T-helper 2 cell treated with Interferon-gamma antibody and Interleukin-4, amounts not matched to agents 5 μg/mL and 100 μg/mL, for 36 hours (primary cell): Measurements from ENCODE around the gene IGF2BP3.

Experiments
- DNase-seq: peaks from one replicate; pipeline ENCODE4 v3.0.0; 2021; ENCODE audit warnings: low spot score
- H3K27ac Mint-ChIP-seq: one replicate; pipeline ENCODE4 v1.8.0; 2021; ENCODE audit warnings: mild to moderate bottlenecking, mixed read lengths
- H3K27me3 Mint-ChIP-seq: one replicate; pipeline ENCODE4 v1.8.0; 2021; ENCODE audit warnings: low read depth, mixed read lengths
- H3K36me3 Mint-ChIP-seq: one replicate; pipeline ENCODE4 v1.8.0; 2021; ENCODE audit warnings: low read depth, mixed read lengths
- H3K4me1 Mint-ChIP-seq: one replicate; pipeline ENCODE4 v1.8.0; 2021; ENCODE audit warnings: low read depth, mixed read lengths
- H3K4me3 Mint-ChIP-seq: one replicate; pipeline ENCODE4 v1.8.0; 2022; ENCODE audit warnings: mild to moderate bottlenecking, moderate library complexity, mixed read lengths
- H3K9me3 Mint-ChIP-seq: one replicate; pipeline ENCODE4 v1.8.0; 2021; ENCODE audit warnings: mixed read lengths

The IGF2BP3 gene

DNA sequence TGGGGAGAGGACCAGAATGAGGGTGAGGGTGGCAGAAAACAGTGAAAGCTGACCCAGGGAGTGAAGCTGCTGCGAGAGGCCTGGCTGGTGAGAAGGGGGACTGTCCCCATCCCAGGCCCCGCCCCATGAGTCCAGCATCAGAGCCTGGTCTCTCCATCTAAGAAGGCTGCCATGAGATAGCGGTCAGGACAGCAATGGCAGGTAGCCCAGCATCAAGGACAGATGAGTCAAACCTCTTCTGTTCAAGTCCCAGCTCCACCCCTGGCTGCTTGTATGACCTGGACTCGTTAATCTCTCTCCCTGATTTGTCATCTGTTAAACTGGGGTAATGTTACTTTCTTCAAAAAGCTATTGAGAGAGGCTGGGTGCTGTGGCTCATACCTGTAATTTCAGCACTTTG lies 201.5 kb downstream of the IGF2BP3 start:
- no peak for DNase-seq
- Mint-ChIP-seq H3K27ac (no peak overlapping the region), H3K27me3 (peaks cover 8% of the 10 kb centered on the region), H3K36me3 (no peaks in the 10 kb centered on the region), H3K4me1 (peaks cover 17% of the 10 kb centered on the region), H3K4me3 (no peak overlapping the region), H3K9me3 (no peaks in the 10 kb centered on the region)

DNA sequence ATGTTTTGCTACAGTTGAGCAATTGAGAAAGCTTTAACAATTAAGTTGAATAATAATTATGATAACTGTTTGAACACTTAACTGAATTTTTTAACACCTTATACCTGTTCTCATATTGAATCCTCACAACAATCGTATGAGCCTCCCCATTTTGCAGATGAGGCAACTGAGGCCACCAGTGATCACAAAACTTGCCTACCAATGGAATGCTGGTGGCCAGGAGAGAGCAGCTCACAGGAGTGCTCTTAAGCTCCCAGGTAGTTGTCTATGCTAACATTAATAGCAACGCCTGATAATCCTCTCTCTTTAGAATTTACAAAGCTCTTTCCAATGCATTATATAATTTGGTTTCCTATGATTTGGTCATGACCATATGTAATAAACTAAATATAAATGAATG lies 202.1 kb downstream of the IGF2BP3 start:
- no peak overlapping the region for H3K4me3 Mint-ChIP-seq

DNA sequence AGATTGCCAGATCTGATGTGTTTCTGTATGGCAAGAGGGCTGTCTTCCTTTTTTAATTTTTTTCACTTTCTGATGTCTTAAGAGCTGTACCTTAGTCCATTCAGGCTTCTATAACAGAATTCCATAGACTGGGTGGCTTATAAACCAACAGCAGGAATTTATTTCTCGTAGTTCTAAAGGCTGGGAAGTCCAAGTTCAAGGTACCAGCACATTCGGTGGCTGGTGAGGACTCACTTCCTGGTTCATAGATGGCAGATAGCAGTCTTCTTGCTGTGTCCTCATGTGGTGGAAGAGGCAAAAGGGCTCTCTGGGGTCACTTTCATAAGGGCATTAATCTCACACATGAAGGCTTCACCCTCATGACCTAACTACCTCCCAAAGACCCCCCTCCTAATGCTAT lies 202.9 kb downstream of the IGF2BP3 start:
- no peak for DNase-seq
- peaks cover 6% of the 10 kb centered on the region for H3K4me1 Mint-ChIP-seq
- H3K9me3 Mint-ChIP-seq: no peaks in the 10 kb centered on the region
- H3K36me3 Mint-ChIP-seq: no peaks in the 10 kb centered on the region
- H3K27me3 Mint-ChIP-seq: peaks cover 8% of the 10 kb centered on the region
- no peak overlapping the region for H3K27ac Mint-ChIP-seq
- H3K4me3 Mint-ChIP-seq: no peak overlapping the region

More for the DNA sequence above, 202.1 kb downstream of the IGF2BP3 start:
- no peak for DNase-seq
- no peaks in the 10 kb centered on the region for H3K36me3 Mint-ChIP-seq
- no peak overlapping the region for H3K27ac Mint-ChIP-seq
- H3K9me3 Mint-ChIP-seq: no peaks in the 10 kb centered on the region
- H3K27me3 Mint-ChIP-seq: peaks cover 8% of the 10 kb centered on the region
- peaks cover 11% of the 10 kb centered on the region for H3K4me1 Mint-ChIP-seq

DNA sequence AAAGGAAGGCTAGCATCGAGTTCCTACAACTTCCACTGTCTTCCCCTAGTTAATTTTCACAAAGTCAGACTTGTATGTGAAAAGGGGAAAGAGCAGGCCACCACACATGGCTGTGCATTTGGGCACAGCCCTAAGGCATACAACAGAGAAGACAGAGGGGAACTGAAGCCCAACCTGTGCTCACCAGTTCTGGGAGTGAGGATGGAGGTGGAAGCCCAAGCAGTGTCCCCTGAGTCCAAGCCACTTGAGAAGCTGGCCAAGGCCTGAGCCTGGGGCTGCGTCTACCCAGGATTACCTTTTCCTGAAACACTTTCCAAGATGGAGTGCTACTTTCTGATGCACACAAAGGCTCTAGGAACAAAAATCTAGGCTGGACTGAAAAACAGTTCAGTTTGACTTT lies 203.4 kb downstream of the IGF2BP3 start:
- Mint-ChIP-seq H3K4me3 (no peak overlapping the region), H3K4me1 (peaks cover 2% of the 10 kb centered on the region), H3K9me3 (no peaks in the 10 kb centered on the region), H3K36me3 (no peaks in the 10 kb centered on the region), H3K27ac (no peak overlapping the region), H3K27me3 (peaks cover 5% of the 10 kb centered on the region)
- no peak for DNase-seq

DNA sequence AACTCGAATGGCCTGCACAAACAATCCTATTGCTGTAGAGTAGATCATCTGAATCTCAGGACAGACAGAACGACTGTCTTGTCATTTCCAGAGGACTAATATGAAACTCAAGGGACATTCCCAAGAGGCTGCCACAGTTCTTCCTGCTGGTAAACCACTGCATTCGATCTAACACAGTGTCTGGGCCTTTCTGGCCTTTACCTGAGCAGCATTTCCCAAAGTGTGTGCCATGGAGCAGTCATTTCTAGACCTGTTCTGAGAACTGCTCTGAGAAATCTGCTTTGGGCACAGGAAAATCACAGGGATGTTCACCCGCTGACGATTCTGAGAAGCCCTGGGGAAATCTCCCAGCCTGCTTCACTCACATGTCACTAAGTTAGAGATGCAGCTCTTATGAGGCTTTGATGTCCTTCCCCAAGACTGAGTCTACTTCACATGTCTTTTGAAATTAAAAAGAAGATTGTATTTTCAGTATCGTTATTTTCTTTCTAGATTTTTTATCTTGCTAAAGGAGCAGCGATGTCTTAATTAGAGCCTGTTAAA lies 205.3 kb downstream of the IGF2BP3 start:
- no peak for DNase-seq
- Mint-ChIP-seq H3K4me3 (no peak overlapping the region), H3K9me3 (no peaks in the 10 kb centered on the region), H3K4me1 (peaks cover 2% of the 10 kb centered on the region), H3K27me3 (peaks cover 7% of the 10 kb centered on the region), H3K27ac (no peak overlapping the region), H3K36me3 (no peaks in the 10 kb centered on the region)

DNA sequence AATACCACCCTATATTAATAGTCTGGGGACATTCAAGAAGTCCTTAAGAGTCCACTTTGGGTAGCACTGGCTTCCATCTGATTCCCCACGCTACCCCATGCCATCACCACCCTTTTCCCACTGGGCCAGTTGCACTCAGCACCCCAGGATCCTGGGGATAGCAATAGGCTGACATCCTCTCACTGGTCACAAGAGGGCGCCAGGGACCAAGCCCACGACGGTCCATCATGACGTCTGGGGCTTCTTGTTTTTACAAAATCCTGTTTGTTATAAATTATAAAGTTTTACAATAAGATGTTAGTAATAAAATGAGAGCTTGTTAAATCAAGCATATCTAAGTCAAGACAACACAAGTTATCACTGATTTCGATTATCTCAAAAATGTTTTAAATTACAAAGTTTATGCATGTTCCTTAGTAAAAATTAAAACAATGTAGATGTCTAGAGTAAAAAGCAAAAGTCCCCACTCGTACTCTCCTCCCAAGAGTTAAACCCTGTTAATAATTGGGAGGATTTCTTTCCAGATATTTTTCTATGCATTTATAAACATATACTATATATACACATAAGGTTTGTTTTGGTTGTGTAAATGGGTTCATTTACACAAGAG lies 208.3 kb downstream of the IGF2BP3 start:
- DNase-seq: peak; percentile 40
- no peak overlapping the region for H3K4me3 Mint-ChIP-seq
- H3K4me1 Mint-ChIP-seq: peaks cover 2% of the 10 kb centered on the region
- no peaks in the 10 kb centered on the region for H3K36me3 Mint-ChIP-seq
- no peaks in the 10 kb centered on the region for H3K9me3 Mint-ChIP-seq
- peaks cover 20% of the 10 kb centered on the region for H3K27me3 Mint-ChIP-seq
- H3K27ac Mint-ChIP-seq: no peak overlapping the region

DNA sequence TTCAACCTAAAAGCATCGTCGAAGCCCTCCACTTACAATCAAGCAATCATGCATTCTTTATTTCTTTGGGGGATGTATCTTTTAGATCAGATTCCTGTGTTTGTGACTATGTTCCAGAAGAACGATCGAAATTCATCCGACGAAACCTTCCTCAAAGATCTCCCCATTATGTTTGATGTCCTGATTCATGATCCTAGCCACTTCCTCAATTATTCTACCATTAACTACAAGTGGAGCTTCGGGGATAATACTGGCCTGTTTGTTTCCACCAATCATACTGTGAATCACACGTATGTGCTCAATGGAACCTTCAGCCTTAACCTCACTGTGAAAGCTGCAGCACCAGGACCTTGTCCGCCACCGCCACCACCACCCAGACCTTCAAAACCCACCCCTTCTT lies 209.9 kb downstream of the IGF2BP3 start:
- Mint-ChIP-seq H3K9me3 (no peaks in the 10 kb centered on the region), H3K36me3 (no peaks in the 10 kb centered on the region), H3K27me3 (peaks cover 33% of the 10 kb centered on the region), H3K27ac (no peak overlapping the region), H3K4me1 (peaks cover 2% of the 10 kb centered on the region), H3K4me3 (no peak overlapping the region)
- no peak for DNase-seq
